Central memory CD4-positive, alpha-beta T cell (primary cell): ENCODE results near the gene CCL4.

Experiments
- DNase-seq: peaks from one replicate; pipeline ENCODE4 v3.0.0; 2022

CCL4 gene

GRCh38 chr17:36148559-36149295, 45.1 kb downstream of the CCL4 start:
- peak; percentile 47 for DNase-seq

- no peak for DNase-seq
Measured at GRCh38 chr17:36149296-36149820, 45.7 kb downstream of the CCL4 start.

GRCh38 chr17:36151891-36152638, 48.4 kb downstream of the CCL4 start:
- no peak for DNase-seq

GRCh38 chr17:36152639-36153120, 49.1 kb downstream of the CCL4 start:
- DNase-seq: no peak

GRCh38 chr17:36153895-36154610, 50.4 kb downstream of the CCL4 start:
- no peak for DNase-seq
